HEK293 (cell line): ENCODE results near the gene LRP1.

Experiments used
- KLF9 ChIP-seq: fragments of 450-650 bp; formaldehyde crosslinking; IDR thresholded peaks from 2 replicates; pipeline ENCODE4 v1.5.1; 2016; ENCODE audit warnings: missing biosample characterization, missing genetic modification characterization, low read depth
- RBAK ChIP-seq: fragments of 450-650 bp; formaldehyde crosslinking; IDR thresholded peaks from 2 replicates; pipeline ENCODE4 v1.5.1; 2016; ENCODE audit warnings: missing biosample characterization, missing genetic modification characterization
- ZBTB21 ChIP-seq: fragments of 450-650 bp; formaldehyde crosslinking; IDR thresholded peaks from 2 replicates; pipeline ENCODE4 v1.5.1; 2017; ENCODE audit warnings: missing biosample characterization, missing genetic modification characterization
- ZFP37 ChIP-seq: fragments of 450-650 bp; formaldehyde crosslinking; IDR thresholded peaks from 2 replicates; pipeline ENCODE4 v1.5.1; 2016; ENCODE audit warnings: missing biosample characterization, missing genetic modification characterization
- ZNF48 ChIP-seq: fragments of 450-650 bp; formaldehyde crosslinking; IDR thresholded peaks from 2 replicates; pipeline ENCODE4 v1.5.1; 2016; ENCODE audit warnings: missing biosample characterization, missing genetic modification characterization
- ZNF521 ChIP-seq: fragments of 450-650 bp; formaldehyde crosslinking; IDR thresholded peaks from 2 replicates; pipeline ENCODE4 v1.5.1; 2017; ENCODE audit warnings: missing biosample characterization, mild to moderate bottlenecking, missing genetic modification characterization
- ZNF670 ChIP-seq: fragments of 450-650 bp; formaldehyde crosslinking; IDR thresholded peaks from 2 replicates; pipeline ENCODE4 v1.5.1; 2016; ENCODE audit warnings: missing biosample characterization, missing genetic modification characterization, low read depth
- TF ChIP-seq, protein P1 (sequence below): fragments of 450-650 bp; formaldehyde crosslinking; IDR thresholded peaks from 2 replicates; pipeline ENCODE4 v1.5.1; 2016; ENCODE audit warnings: missing biosample characterization, missing genetic modification characterization
- TF ChIP-seq, protein P2 (sequence below): IDR thresholded peaks from 2 replicates; pipeline ENCODE4 v1.6.1; 2011; ENCODE audit warnings: mild to moderate bottlenecking, low read depth, low read length, borderline replicate concordance

DNA sequence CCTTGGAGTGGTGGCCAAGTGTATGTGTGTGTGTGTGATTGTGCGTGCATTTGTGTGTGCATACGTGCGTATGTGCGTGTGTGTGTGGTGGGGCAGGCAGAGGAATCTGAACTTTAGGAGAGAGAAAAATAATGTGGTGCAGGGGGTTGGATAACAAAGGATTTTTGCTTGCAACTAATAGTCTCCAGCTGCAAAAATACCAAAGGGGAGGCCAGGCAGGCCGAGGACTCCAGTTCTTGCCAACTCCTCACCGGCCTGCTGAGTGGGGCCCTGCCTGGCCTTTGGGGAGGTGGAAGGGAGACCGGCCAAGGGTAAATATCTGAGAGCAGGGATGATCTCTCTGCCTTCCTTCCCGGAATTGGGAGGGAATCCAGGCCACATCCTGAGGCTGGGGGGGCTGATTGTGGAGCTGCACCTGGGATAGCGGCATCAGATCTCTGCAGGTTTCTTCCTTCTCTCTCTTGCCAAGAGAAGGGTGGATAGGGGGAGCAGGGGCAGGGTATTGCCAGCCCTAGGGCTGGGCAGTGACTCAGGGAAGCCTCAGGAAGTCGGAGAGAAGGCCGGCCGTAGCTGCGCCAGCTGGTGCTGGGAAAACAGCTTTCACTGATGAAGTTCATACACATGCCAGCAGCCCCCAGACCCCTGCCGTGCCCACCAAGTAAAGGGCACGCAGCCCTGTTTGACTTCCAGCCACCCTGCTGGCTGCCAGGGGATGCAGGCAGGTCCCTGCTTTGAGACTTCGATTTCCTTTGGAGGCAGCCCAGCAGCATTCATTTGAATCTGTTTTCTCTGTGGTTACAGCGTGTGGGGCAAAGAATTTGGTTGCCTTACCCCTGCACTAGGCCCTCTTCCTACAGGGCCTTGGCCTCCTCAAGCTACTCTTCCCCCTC lies 23.7 kb downstream of the LRP1 start:
- TF ChIP-seq ZFP37 (tag by site-specific recombination) (no peak), ZBTB21 (tag by site-specific recombination) (no peak), KLF9 (no peak), ZNF670 (tag by site-specific recombination) (no peak), ZNF48 (tag by site-specific recombination) (no peak), ZNF521 (no peak), RBAK (no peak)
- TF ChIP-seq, protein P1, sequence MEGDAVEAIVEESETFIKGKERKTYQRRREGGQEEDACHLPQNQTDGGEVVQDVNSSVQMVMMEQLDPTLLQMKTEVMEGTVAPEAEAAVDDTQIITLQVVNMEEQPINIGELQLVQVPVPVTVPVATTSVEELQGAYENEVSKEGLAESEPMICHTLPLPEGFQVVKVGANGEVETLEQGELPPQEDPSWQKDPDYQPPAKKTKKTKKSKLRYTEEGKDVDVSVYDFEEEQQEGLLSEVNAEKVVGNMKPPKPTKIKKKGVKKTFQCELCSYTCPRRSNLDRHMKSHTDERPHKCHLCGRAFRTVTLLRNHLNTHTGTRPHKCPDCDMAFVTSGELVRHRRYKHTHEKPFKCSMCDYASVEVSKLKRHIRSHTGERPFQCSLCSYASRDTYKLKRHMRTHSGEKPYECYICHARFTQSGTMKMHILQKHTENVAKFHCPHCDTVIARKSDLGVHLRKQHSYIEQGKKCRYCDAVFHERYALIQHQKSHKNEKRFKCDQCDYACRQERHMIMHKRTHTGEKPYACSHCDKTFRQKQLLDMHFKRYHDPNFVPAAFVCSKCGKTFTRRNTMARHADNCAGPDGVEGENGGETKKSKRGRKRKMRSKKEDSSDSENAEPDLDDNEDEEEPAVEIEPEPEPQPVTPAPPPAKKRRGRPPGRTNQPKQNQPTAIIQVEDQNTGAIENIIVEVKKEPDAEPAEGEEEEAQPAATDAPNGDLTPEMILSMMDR: no peak
- TF ChIP-seq, protein P2, sequence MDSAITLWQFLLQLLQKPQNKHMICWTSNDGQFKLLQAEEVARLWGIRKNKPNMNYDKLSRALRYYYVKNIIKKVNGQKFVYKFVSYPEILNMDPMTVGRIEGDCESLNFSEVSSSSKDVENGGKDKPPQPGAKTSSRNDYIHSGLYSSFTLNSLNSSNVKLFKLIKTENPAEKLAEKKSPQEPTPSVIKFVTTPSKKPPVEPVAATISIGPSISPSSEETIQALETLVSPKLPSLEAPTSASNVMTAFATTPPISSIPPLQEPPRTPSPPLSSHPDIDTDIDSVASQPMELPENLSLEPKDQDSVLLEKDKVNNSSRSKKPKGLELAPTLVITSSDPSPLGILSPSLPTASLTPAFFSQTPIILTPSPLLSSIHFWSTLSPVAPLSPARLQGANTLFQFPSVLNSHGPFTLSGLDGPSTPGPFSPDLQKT: no peak
